Spleen (tissue), 11 donors: ENCODE measurements around the gene SSH2. TPM values are rescaled to one million over a fixed set of nuclear protein-coding genes. Genes with fewer than 3 reads are reported as not detected.
"Not testable (repeated sequence)": the region's sequence is repeated elsewhere in the genome, so short reads cannot be mapped to it uniquely, and the experiment has no call there.

ENCODE experiments used
- DNase-seq: peaks from one replicate; pipeline ENCODE4 v3.0.0-alpha.2; 2020
- H3K27ac ChIP-seq, 8 donors: fragments of 200-600 bp; sonication (generic) in 7 of 8; 1 replicate in 4 of 8; 2 replicates in 4 of 8; pipeline versions ENCODE4 v1.5.0 to v1.8.0; 2016 to 2021; ENCODE audit warnings: inconsistent platforms in 4 of 8, mild to moderate bottlenecking in 4 of 8, moderate library complexity in 1 of 8
- H3K27me3 ChIP-seq, 7 donors: fragments of 200-600 bp; sonication (generic) in 6 of 7; replicated peaks in 1 of 7; 1 replicate in 4 of 7; 2 replicates in 3 of 7; pipeline versions ENCODE4 v1.5.0 to v1.8.0; 2016 to 2021; ENCODE audit warnings: inconsistent platforms in 3 of 7, mild to moderate bottlenecking in 1 of 7
- H3K36me3 ChIP-seq, 6 donors: fragments of 200-600 bp; sonication (generic) in 5 of 6; 1 replicate in 4 of 6; 2 replicates in 2 of 6; pipeline versions ENCODE4 v1.5.0 to v1.8.0; 2016 to 2021; ENCODE audit warnings: inconsistent platforms in 2 of 6
- H3K4me1 ChIP-seq, 6 donors: fragments of 200-600 bp; sonication (generic) in 5 of 6; 1 replicate in 3 of 6; 2 replicates in 3 of 6; pipeline versions ENCODE4 v1.5.0 to v1.8.0; 2016 to 2021; ENCODE audit warnings: inconsistent platforms in 3 of 6
- H3K4me3 ChIP-seq, 8 donors: fragments of 200-600 bp; sonication (generic) in 7 of 8; 1 replicate in 4 of 8; 2 replicates in 4 of 8; pipeline versions ENCODE4 v1.5.0 to v1.8.0; 2016 to 2021; ENCODE audit warnings: inconsistent platforms in 4 of 8, mild to moderate bottlenecking in 4 of 8, moderate library complexity in 2 of 8
- H3K9me3 ChIP-seq, 8 donors: fragments of 200-600 bp; sonication (generic) in 7 of 8; 1 replicate in 4 of 8; 2 replicates in 4 of 8; pipeline versions ENCODE4 v1.5.0 to v1.8.0; 2016 to 2021; ENCODE audit warnings: inconsistent platforms in 4 of 8
- CTCF ChIP-seq, 11 experiments: fragments of 200-600 bp in 7 of 11; fragments of 450-650 bp in 4 of 11; sonication (generic) in 4 of 11; IDR thresholded peaks in 8 of 11; conservative IDR thresholded peaks in 3 of 11; 1 replicate in 7 of 11; 2 replicates in 4 of 11; pipeline versions ENCODE4 v1.4.0 to v1.8.0; 2016 to 2021; ENCODE audit warnings: antibody characterized with exemption in 11 of 11, inconsistent platforms in 4 of 11, mild to moderate bottlenecking in 1 of 11
- POLR2A ChIP-seq, 3 donors: fragments of 450-650 bp; IDR thresholded peaks; one replicate each; pipeline ENCODE4 v1.5.1; 2017; ENCODE audit warnings: antibody characterized with exemption in 3 of 3, mild to moderate bottlenecking in 1 of 3
- POLR2AphosphoS5 ChIP-seq, 3 donors: sonication (generic); formaldehyde crosslinking; IDR thresholded peaks; one replicate each; pipeline ENCODE4 v1.5.1; 2017; ENCODE audit warnings: antibody characterized with exemption in 3 of 3
- WGBS, 5 donors: extraction: QIAGEN DNeasy Blood & Tissue Kit in 3 of 5; methylation state at CpG; one replicate each; pipeline versions ENCODE4 v1.1.5 to v1.1.7; 2013 to 2018; 5-methylcytosine and 5-hydroxymethylcytosine counted together
- intact Hi-C: fragments of 100-400 bp; cut with DNase I; formaldehyde crosslinking; loops from one replicate; pipeline ENCODE4 v1.15.0; 2023; ENCODE audit warnings: low total_unique reads
- polyA plus RNA-seq, 3 donors: library from polyadenylated mRNA; stranded (reverse); fragments of 200-250 nt; gene quantifications; one replicate each; pipeline ENCODE4 v1.2.1, GENCODE V29; 2013
- total RNA-seq, 7 donors: library from RNA; depleted of rRNA in 3 of 7; stranded (reverse); fragments of >200 nt in 3 of 7; fragmentation: NEBNext Ultra II Directional in 4 of 7; extraction: Animal tissue kit (Norgen Biotek cat#: 25700) in 4 of 7; gene quantifications; one replicate each; pipeline versions ENCODE4 v1.1.0 to v1.2.1, GENCODE V29; 2016 to 2021
- donor health status: healthy with polysubstance abuse.
- donor health status: DM: no; HTN: no; CAD: no; lungs with moderate emphysema.
- donor health status: DM: no; HTN: no; CAD: no.
- donor health status: Bipolar disorder and iron deficiency.
- donor health status: healthy.
- donor health status: DM: no; HTN: no; CAD: no.
- donor health status: DM: yes; HTN: yes; CAD: no.

The SSH2 gene
- total and polyA plus RNA-seq, 10 donors = 15.9 to 182 (median 113) TPM

GRCh38 chr17:29731589-29731929 lies 198.5 kb downstream of the SSH2 start:
- H3K9me3 ChIP-seq = peaks cover 0 to 6% (median 3%) of the 10 kb centered on the region in 8 donors
- H3K36me3 ChIP-seq = peaks cover 0 to 61% (median 4%) of the 10 kb centered on the region in 6 donors
- no peaks in the 10 kb centered on the region for H3K27me3 ChIP-seq
- no peak for DNase-seq
- WGBS, 5 donors = 90 to 100% (median 97%) methylated on average over 4 of the region's 4 CpGs
- intact Hi-C loops = no loop called here
- H3K27ac ChIP-seq = peak overlapping the region in 2 of 8 donors; percentile 41 to 66
- peaks cover 11 to 96% (median 44%) of the 10 kb centered on the region in 6 donors for H3K4me1 ChIP-seq
- no peak overlapping the region for H3K4me3 ChIP-seq
- TF ChIP-seq POLR2AphosphoS5 (IDR thresholded peaks at IDR 0.05) (no peak), CTCF (IDR thresholded peaks at IDR 0.05 in 8 of 11, conservative IDR thresholded peaks at IDR 0.05 in 3 of 11) (no peak), POLR2A (IDR thresholded peaks at IDR 0.05) (no peak)

- intact Hi-C loops = no loop called here
- H3K4me1 ChIP-seq = peaks cover 31 to 100% (median 62%) of the 10 kb centered on the region in 6 donors
- peaks cover 0 to 33% (median 0%) of the 10 kb centered on the region in 6 donors for H3K36me3 ChIP-seq
- H3K4me3 ChIP-seq = no peak overlapping the region
- peaks cover 0 to 6% (median 3%) of the 10 kb centered on the region in 8 donors for H3K9me3 ChIP-seq
- DNase-seq = no peak
- TF ChIP-seq POLR2A (IDR thresholded peaks at IDR 0.05) (no peak), CTCF (IDR thresholded peaks at IDR 0.05 in 8 of 11, conservative IDR thresholded peaks at IDR 0.05 in 3 of 11) (no peak), POLR2AphosphoS5 (IDR thresholded peaks at IDR 0.05) (no peak)
- 97 to 100% (median 97%) methylated on average over 3 of the region's 3 CpGs for WGBS, 5 donors
- H3K27ac ChIP-seq = peak overlapping the region in 3 of 8 donors; percentile 2 to 97 (median 95)
- no peaks in the 10 kb centered on the region for H3K27me3 ChIP-seq
Measured at GRCh38 chr17:29728490-29728889, 201.5 kb downstream of the SSH2 start.

- peaks cover 42 to 99% (median 64%) of the 10 kb centered on the region in 6 donors for H3K4me1 ChIP-seq
- H3K36me3 ChIP-seq = peaks cover 0 to 20% (median 0%) of the 10 kb centered on the region in 6 donors
- 2 to 5% (median 3%) methylated on average over 2 of the region's 2 CpGs for WGBS, 5 donors
- H3K4me3 ChIP-seq = peak overlapping the region in 1 of 8 donors; percentile 28
- H3K9me3 ChIP-seq = peaks cover 0 to 6% (median 3%) of the 10 kb centered on the region in 8 donors
- TF ChIP-seq POLR2AphosphoS5 (IDR thresholded peaks at IDR 0.05) (peak in 1 of 3 donors; percentile 69), POLR2A (IDR thresholded peaks at IDR 0.05) (no peak), CTCF (IDR thresholded peaks at IDR 0.05 in 8 of 11, conservative IDR thresholded peaks at IDR 0.05 in 3 of 11) (no peak)
- H3K27ac ChIP-seq = peak overlapping the region; percentile 64 to 97 (median 84)
- no peak for DNase-seq
- no peaks in the 10 kb centered on the region for H3K27me3 ChIP-seq
- intact Hi-C loops = no loop called here
Measured at GRCh38 chr17:29726715-29727252, 203.2 kb downstream of the SSH2 start.

GRCh38 chr17:29725408-29725807 lies 204.6 kb downstream of the SSH2 start:
- peaks cover 55 to 99% (median 76%) of the 10 kb centered on the region in 6 donors for H3K4me1 ChIP-seq
- H3K27ac ChIP-seq = peak overlapping the region in 7 of 8 donors; percentile 79 to 97 (median 87)
- WGBS, 5 donors = 90 to 100% (median 96%) methylated on average over 1 of the region's 1 CpG
- intact Hi-C loops, H3K4me3 ChIP-seq, DNase-seq, H3K27me3 ChIP-seq, H3K36me3 ChIP-seq, H3K9me3 ChIP-seq: not testable (repeated sequence)
